Activated CD4-positive, alpha-beta memory T cell treated with anti-CD3 and anti-CD28 coated beads for 36 hours (primary cell): ENCODE measurements around the gene MAX. TPM values are rescaled to one million over a fixed set of nuclear protein-coding genes. Genes with fewer than 3 reads are reported as not detected.
"Not testable (repeated sequence)": the region's sequence is repeated elsewhere in the genome, so short reads cannot be mapped to it uniquely, and the experiment has no call there.

Experiments
- CTCF ChIA-PET: fragments of 350-600 bp; sonication (Branson Sonifier 250); formaldehyde crosslinking; loops from one replicate; lab custom pipeline; 2021; ENCODE audit warnings: antibody characterized with exemption, inconsistent platforms; lab: Charles Lee
- POLR2A ChIA-PET: fragments of 350-600 bp; sonication (Branson Sonifier 250); formaldehyde crosslinking; loops from one replicate; lab custom pipeline; 2021; ENCODE audit warnings: antibody characterized with exemption; lab: Charles Lee
- DNase-seq: peaks from one replicate; pipeline ENCODE4 v3.0.0-alpha.2; 2020
- H3K27ac Mint-ChIP-seq: one replicate; pipeline ENCODE4 v1.8.0; 2021; ENCODE audit warnings: mixed read lengths
- H3K27me3 Mint-ChIP-seq: one replicate; pipeline ENCODE4 v1.8.0; 2021; ENCODE audit warnings: mixed read lengths
- H3K36me3 Mint-ChIP-seq: one replicate; pipeline ENCODE4 v1.8.0; 2021; ENCODE audit warnings: mixed read lengths
- H3K4me1 Mint-ChIP-seq: one replicate; pipeline ENCODE4 v1.8.0; 2021; ENCODE audit warnings: low read depth, mixed read lengths
- H3K4me3 Mint-ChIP-seq: one replicate; pipeline ENCODE4 v1.8.0; 2021; ENCODE audit warnings: mild to moderate bottlenecking, mixed read lengths
- H3K9me3 Mint-ChIP-seq: one replicate; pipeline ENCODE4 v1.8.0; 2021; ENCODE audit warnings: mixed read lengths
- intact Hi-C: fragments of 100-400 bp; cut with micrococcal nuclease; formaldehyde crosslinking; loops from one replicate; pipeline ENCODE4 v1.15.1; 2023
- total RNA-seq, 2 experiments: library from RNA; stranded (reverse); gene quantifications; one replicate each; pipeline ENCODE4 v1.2.3, GENCODE V29; 2021

MAX gene
- total RNA-seq, 2 experiments from 2014 or later = 74.5 to 80.7 TPM

DNA sequence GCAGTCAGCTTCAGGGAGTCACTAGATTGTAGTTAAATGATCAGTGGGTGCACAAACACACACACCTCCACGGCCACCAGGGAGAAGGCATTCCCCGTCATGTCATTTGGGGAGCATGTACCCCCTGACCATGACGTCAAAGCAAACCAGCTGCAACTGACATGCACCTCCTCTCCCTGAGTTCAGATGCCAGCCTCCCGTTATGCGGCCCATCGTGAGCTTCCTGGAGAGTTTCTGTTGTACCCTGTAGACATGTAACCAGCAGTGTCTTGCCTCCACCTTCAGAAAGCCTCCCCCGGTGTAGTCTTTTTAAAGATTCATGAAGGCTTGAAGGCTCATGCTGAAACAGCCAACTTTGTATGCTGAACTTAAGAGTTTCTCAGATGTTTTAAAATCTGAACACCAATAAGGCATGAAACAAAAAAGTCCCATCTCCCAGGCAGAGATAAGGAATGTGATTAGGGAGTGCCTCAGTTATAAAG, 60.8 kb downstream of the MAX start:
- CTCF ChIA-PET = no interaction called here
- Mint-ChIP-seq H3K4me3 (no peak overlapping the region), H3K27ac (no peak overlapping the region), H3K4me1 (no peaks in the 10 kb centered on the region), H3K36me3 (peaks cover 21% of the 10 kb centered on the region), H3K9me3 (no peaks in the 10 kb centered on the region), H3K27me3 (no peaks in the 10 kb centered on the region)
- POLR2A ChIA-PET = no interaction called here
- intact Hi-C loops = no loop called here
- DNase-seq = no peak

DNA sequence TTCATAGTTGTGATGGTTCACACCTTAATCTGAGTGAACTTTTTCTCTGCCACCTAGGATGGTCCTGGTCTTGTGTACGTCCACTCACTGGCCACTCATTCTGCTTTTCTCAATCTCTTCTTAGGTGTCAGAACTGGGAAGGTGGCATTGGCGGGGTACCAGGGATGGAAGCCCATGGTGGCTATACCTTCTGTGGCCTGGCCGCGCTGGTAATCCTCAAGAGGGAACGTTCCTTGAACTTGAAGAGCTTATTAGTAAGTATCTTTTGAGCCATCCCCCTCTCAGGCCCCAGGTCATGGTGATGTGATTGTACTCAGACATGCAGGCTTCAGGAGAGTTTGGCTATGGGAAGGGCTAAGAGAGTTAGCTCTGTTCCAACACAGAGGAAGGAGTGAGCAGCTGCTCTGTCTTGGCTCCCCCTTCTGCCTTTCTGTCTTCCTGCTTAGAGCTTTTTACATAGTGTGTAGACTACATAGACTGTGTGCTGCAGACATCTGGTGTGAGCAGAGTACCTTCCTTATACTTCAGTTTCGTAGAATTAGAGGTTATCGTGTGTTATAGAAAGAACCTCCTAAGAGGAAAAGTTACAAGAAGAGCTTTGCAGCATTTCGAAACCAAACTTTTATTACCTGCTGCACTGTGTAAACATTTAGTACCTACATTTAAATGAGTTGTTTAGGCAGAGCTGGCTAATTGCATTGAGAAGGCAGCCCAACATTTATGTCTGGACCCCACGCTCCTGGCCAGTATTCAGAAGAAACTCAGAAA, 61.5 kb downstream of the MAX start:
- intact Hi-C loops = no loop called here
- Mint-ChIP-seq H3K36me3 (peaks cover 19% of the 10 kb centered on the region), H3K27me3 (no peaks in the 10 kb centered on the region), H3K27ac (no peak overlapping the region), H3K4me3 (no peak overlapping the region), H3K4me1 (no peaks in the 10 kb centered on the region), H3K9me3 (no peaks in the 10 kb centered on the region)
- ChIA-PET CTCF (interaction anchor here (0.5 kb wide), 1 partner anchor 21 kb away, joined by 3 read pairs; no protein-coding TSS in a partner anchor), POLR2A (no interaction called here)
- no peak for DNase-seq

DNA sequence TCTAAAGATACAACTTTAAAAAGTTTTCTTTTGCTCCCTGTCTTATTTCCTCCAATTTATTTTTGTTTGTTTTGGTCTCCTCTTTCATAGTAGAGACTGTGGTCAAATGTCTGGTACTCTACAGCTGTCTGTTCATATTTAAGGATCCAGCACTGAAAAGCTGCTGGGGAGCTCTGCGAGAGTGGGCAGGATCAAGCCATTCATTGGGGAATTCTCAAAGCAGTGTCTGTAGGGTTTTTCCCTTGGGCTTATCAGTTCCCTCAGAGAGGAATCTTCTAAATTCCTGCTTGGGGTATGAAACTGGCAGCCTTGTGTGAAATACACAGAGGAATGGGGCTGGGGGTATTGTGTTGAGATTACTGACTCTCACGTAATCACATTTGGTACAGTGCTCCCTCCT, 63.4 kb downstream of the MAX start:
- CTCF ChIA-PET = no interaction called here
- H3K9me3 Mint-ChIP-seq = no peaks in the 10 kb centered on the region
- H3K4me3 Mint-ChIP-seq = no peak overlapping the region
- H3K27ac Mint-ChIP-seq = no peak overlapping the region
- intact Hi-C loops = no loop called here
- H3K4me1 Mint-ChIP-seq = no peaks in the 10 kb centered on the region
- POLR2A ChIA-PET = no interaction called here
- DNase-seq = no peak
- no peaks in the 10 kb centered on the region for H3K27me3 Mint-ChIP-seq
- peaks cover 15% of the 10 kb centered on the region for H3K36me3 Mint-ChIP-seq

DNA sequence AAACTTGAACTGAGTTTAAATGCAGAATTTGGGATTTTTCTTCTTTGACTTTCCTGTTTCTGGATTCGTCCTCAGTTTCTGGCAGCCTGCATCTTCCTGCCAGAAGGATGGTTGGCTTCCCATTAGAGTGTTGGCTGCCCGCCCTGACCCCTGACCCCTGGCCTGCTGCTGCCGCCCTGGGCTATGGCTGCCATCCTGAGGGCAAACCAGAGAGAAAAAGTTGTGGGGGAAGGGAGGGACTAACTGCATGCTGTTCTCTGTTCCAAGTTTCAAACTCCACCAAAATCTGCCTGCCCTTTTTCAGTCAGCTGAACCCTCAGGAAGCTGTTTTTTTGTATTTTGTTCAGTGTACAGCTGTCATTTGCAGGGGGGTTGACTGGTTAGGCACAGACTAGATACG, 67.3 kb downstream of the MAX start:
- Mint-ChIP-seq H3K27me3 (no peaks in the 10 kb centered on the region), H3K36me3 (peaks cover 12% of the 10 kb centered on the region), H3K4me3 (no peak overlapping the region), H3K27ac (no peak overlapping the region), H3K4me1 (no peaks in the 10 kb centered on the region), H3K9me3 (no peaks in the 10 kb centered on the region)
- intact Hi-C loops = no loop called here
- ChIA-PET CTCF (interaction anchor here (1.6 kb wide), 1 partner anchor 91 kb away, joined by 3 read pairs; no protein-coding TSS in a partner anchor), POLR2A (no interaction called here)
- DNase-seq = no peak

DNA sequence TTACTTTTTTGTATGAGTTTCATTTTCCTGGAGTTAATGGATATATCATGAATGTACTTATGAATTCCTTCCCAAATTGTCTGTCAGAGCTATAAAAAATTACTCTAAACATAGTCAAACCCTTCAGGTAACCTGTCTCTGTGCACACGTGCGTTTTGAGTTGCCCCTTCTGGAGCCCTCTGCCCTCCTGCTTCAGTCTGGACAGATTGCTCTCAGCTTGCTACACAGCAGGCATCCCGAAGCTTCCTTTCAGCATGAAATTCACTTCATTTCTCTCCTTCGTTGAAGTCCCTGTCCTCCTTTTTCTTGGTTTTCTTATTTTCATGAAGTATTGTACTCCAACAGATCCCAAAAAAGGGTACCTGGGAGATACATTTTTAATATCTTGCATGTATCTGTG, 68.3 kb downstream of the MAX start:
- H3K9me3 Mint-ChIP-seq = no peaks in the 10 kb centered on the region
- H3K27me3 Mint-ChIP-seq = no peaks in the 10 kb centered on the region
- no peaks in the 10 kb centered on the region for H3K4me1 Mint-ChIP-seq
- ChIA-PET POLR2A (no interaction called here), CTCF (interaction anchor here (1.6 kb wide), 1 partner anchor 90 kb away, joined by 3 read pairs; no protein-coding TSS in a partner anchor)
- no peak for DNase-seq
- peaks cover 14% of the 10 kb centered on the region for H3K36me3 Mint-ChIP-seq
- H3K27ac Mint-ChIP-seq = no peak overlapping the region
- no peak overlapping the region for H3K4me3 Mint-ChIP-seq
- intact Hi-C loops = no loop called here

DNA sequence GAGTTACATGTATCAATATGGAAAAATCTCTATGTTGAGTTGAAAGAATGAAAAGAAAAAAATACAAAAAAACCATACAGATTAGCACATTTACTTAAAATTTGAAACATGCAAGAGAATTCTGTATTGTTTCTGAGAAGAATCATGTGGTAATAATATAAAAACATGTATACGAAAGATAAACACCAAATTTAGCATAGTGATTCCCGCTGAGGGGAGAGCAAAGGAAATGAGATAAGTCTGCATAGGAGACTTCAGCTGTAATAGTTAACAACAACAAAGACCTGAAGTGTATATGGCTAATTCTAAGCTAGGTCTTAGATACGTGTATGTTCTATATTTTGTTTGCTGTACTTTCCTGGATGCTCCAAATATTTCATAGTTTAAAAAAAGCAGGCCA, 69.1 kb downstream of the MAX start:
- no peak for DNase-seq
- Mint-ChIP-seq H3K27me3 (no peaks in the 10 kb centered on the region), H3K9me3 (no peaks in the 10 kb centered on the region), H3K4me1 (no peaks in the 10 kb centered on the region), H3K4me3 (no peak overlapping the region), H3K27ac (no peak overlapping the region), H3K36me3 (peaks cover 14% of the 10 kb centered on the region)
- CTCF ChIA-PET = no interaction called here
- POLR2A ChIA-PET = no interaction called here
- intact Hi-C loops = no loop called here

DNA sequence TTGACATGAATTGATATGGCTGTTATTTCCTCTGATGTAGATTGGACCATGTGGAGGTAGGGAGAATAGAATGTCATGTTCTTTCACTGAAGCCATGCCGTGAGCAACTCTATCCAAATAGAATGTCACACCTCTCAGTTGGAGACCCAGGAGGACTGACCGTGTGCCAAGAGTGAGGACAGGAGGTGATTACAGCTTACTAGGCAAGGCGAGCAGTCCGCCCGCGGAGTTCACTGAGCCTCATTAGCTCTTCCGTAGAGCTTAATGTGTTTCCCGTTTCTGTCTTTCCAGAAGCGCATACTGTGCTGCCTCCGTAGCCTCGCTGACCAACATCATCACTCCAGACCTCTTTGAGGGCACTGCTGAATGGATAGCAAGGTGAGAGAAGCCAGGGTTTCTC, 70.0 kb downstream of the MAX start:
- intact Hi-C loops = no loop called here
- DNase-seq = no peak
- Mint-ChIP-seq H3K4me1 (no peaks in the 10 kb centered on the region), H3K27me3 (no peaks in the 10 kb centered on the region), H3K9me3 (no peaks in the 10 kb centered on the region), H3K4me3 (no peak overlapping the region), H3K36me3 (peaks cover 16% of the 10 kb centered on the region), H3K27ac (no peak overlapping the region)
- ChIA-PET CTCF (no interaction called here), POLR2A (no interaction called here)

DNA sequence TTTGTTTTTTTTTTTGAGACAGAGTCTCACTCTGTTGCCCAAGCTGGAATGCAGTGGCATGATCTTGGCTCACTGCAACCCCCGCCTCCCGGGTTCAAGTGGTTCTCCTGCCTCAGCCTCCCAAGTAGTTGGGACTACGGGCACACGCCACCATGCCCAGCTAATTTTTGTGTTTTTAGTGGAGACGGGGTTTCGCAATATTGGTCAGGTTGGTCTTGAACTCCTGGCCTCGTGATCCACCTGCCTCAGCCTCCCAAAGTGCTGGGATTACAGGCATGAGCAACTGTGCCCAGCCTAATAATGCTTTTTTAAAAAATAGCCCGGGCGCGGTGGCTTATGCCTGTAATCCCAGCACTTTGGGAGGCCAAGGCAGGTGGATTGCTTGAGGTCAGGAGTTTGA, 71.0 kb downstream of the MAX start:
- intact Hi-C loops, H3K4me3 Mint-ChIP-seq, DNase-seq, H3K27ac Mint-ChIP-seq, H3K27me3 Mint-ChIP-seq, H3K9me3 Mint-ChIP-seq, H3K4me1 Mint-ChIP-seq: not testable (repeated sequence)
- ChIA-PET CTCF (interaction anchor here (1.4 kb wide), 1 partner anchor 36 kb away, joined by 3 read pairs; no protein-coding TSS in a partner anchor), POLR2A (interaction anchor here (0.6 to 0.7 kb wide), 2 partner anchors 205 to 749 kb away, joined by 3 to 5 read pairs; no protein-coding TSS in a partner anchor)
- H3K36me3 Mint-ChIP-seq = peaks cover 16% of the 10 kb centered on the region

DNA sequence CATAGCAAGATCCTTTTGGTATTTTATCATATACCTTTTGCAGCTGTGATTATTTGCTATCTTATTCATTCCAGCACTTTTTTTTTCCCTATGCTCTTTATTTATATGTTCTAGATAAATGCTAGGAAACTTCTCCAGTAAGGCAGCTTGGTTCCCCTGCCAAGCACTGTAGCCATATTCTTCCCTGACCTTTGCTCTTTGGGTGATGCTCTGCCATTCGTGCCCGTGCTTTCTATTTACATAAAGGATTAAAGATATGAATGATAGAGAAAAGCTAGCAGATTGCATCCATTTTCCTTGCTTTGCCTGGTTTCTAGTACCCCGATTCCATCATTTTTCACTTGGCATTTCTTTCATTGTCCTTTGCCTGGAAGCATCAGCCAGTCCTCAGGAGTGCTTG, 73.4 kb downstream of the MAX start:
- Mint-ChIP-seq H3K27me3 (no peaks in the 10 kb centered on the region), H3K4me3 (no peak overlapping the region), H3K9me3 (no peaks in the 10 kb centered on the region), H3K36me3 (peaks cover 13% of the 10 kb centered on the region), H3K4me1 (no peaks in the 10 kb centered on the region), H3K27ac (no peak overlapping the region)
- ChIA-PET CTCF (no interaction called here), POLR2A (no interaction called here)
- intact Hi-C loops = no loop called here
- DNase-seq = no peak

DNA sequence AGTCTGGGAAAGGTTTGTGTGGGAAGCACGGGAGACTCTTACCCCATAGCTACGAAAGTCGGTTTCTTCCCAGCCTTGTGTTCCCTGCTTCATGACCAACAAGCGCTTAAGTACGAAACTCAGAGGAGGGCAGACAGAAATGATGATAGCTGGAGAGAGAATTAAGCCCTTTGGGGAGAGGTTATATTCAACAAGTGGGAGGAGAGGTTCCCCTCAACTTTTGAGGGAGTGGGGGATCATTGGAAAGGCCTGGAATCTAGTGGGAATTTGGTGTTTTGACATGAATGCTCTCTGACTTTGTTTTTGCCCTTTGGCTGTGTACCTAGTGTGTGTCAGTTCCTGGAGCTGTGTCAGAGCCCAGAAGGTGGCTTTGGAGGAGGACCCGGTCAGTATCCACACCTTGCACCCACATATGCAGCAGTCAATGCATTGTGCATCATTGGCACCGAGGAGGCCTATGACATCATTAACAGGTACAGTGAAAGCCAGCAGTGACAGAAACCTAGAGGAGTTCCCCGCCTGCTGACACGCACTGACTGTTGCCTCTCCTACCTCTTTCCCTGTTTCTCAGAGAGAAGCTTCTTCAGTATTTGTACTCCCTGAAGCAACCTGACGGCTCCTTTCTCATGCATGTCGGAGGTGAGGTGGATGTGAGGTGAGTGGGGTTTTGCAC, 75.1 kb downstream of the MAX start:
- no peaks in the 10 kb centered on the region for H3K9me3 Mint-ChIP-seq
- ChIA-PET POLR2A (no interaction called here), CTCF (no interaction called here)
- intact Hi-C loops = no loop called here
- DNase-seq = no peak
- H3K4me1 Mint-ChIP-seq = no peaks in the 10 kb centered on the region
- H3K27me3 Mint-ChIP-seq = no peaks in the 10 kb centered on the region
- no peak overlapping the region for H3K27ac Mint-ChIP-seq
- peaks cover 11% of the 10 kb centered on the region for H3K36me3 Mint-ChIP-seq
- no peak overlapping the region for H3K4me3 Mint-ChIP-seq

DNA sequence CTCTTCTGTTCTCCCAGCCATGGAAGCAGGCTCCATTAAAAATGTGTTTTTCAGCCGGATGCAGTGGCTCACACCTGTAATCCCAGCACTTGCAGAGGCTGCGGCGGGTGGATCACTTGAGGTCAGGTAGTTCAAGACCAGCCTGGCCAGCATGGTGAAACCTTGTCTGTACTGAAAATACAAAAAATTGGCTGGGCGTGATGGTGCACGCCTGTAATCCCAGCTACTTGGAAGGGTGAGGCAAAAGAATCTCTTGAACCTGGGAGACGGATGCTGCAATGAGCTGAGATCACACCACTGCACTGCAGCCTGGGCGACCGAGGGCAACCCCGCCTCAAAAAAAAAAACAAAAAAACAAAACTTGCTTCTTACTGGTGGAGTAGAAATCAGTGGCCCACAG, 75.8 kb downstream of the MAX start:
- DNase-seq = no peak
- no peak overlapping the region for H3K4me3 Mint-ChIP-seq
- peaks cover 7% of the 10 kb centered on the region for H3K36me3 Mint-ChIP-seq
- no peaks in the 10 kb centered on the region for H3K4me1 Mint-ChIP-seq
- POLR2A ChIA-PET = no interaction called here
- no peak overlapping the region for H3K27ac Mint-ChIP-seq
- H3K9me3 Mint-ChIP-seq = no peaks in the 10 kb centered on the region
- H3K27me3 Mint-ChIP-seq = no peaks in the 10 kb centered on the region
- CTCF ChIA-PET = no interaction called here
- intact Hi-C loops = no loop called here

DNA sequence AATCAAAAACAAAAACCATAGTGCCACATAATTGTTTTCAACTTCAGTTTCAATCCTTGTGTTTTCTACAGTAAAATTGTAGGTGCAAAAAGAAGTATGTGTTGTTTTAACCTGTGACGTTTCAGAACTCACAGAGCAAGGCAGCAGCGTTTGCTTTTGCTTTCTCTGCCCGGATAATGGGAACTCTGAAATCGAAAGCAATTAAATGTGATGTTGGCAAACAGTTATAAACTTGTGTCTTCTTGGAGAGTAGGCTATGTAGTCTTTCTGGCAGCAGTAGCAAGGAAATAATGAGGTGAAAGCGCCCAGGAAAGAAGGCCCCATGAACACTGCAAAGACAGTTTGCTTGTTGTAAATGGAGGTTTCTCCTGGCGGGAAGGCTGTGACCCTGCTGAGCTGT, 76.5 kb downstream of the MAX start:
- POLR2A ChIA-PET = no interaction called here
- no peak for DNase-seq
- intact Hi-C loops = no loop called here
- Mint-ChIP-seq H3K9me3 (no peaks in the 10 kb centered on the region), H3K4me3 (no peak overlapping the region), H3K36me3 (peaks cover 5% of the 10 kb centered on the region), H3K4me1 (no peaks in the 10 kb centered on the region), H3K27me3 (no peaks in the 10 kb centered on the region), H3K27ac (no peak overlapping the region)
- CTCF ChIA-PET = no interaction called here
